22Rv1 (cell line): ENCODE results near the gene MAPK14.
"Not testable (repeated sequence)": the region's sequence is repeated elsewhere in the genome, so short reads cannot be mapped to it uniquely, and the experiment has no call there.

ENCODE experiments used
- ZFX ChIP-seq: fragments of 450-650 bp; IDR thresholded peaks from 2 replicates; pipeline ENCODE4 v1.6.1; 2017; ENCODE audit warnings: antibody characterized with exemption, borderline replicate concordance
- TF ChIP-seq, protein P1 (sequence below): fragments of 450-650 bp; IDR thresholded peaks from 2 replicates; pipeline ENCODE4 v1.5.1; 2017; ENCODE audit warnings: mild to moderate bottlenecking

DNA sequence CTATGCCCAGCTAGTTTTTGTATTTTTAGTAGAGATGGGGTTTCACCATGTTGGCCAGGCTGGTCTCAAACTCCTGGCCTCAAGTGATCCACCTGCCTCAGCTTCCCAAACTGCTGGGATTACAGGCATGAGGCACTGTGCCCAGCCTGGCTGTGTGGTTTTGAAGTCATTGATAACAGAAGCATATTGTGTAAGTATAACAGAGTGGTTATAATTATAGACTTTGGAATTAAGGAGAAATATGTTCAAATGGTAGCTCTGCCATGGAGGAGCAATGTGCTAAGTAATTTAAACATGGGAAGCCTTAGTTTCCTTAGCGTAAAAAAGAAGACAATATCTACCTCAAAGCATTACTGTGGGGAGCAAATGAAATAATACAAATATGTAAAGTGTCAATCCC is 47.5 kb upstream of the MAPK14 start:
- TF ChIP-seq, protein P1, sequence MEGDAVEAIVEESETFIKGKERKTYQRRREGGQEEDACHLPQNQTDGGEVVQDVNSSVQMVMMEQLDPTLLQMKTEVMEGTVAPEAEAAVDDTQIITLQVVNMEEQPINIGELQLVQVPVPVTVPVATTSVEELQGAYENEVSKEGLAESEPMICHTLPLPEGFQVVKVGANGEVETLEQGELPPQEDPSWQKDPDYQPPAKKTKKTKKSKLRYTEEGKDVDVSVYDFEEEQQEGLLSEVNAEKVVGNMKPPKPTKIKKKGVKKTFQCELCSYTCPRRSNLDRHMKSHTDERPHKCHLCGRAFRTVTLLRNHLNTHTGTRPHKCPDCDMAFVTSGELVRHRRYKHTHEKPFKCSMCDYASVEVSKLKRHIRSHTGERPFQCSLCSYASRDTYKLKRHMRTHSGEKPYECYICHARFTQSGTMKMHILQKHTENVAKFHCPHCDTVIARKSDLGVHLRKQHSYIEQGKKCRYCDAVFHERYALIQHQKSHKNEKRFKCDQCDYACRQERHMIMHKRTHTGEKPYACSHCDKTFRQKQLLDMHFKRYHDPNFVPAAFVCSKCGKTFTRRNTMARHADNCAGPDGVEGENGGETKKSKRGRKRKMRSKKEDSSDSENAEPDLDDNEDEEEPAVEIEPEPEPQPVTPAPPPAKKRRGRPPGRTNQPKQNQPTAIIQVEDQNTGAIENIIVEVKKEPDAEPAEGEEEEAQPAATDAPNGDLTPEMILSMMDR = not testable (repeated sequence)
- not testable (repeated sequence) for TF ChIP-seq ZFX
